Left colon (tissue), 2 donors: ENCODE measurements around the gene ASB5. TPM values are rescaled to one million over a fixed set of nuclear protein-coding genes. Genes with fewer than 3 reads are reported as not detected.
"Not testable (repeated sequence)": the region's sequence is repeated elsewhere in the genome, so short reads cannot be mapped to it uniquely, and the experiment has no call there.

ENCODE experiments used
- ATAC-seq: fragments of 200-7000 bp; cut with Tn5 transposase; one replicate; pipeline ENCODE4 v1.9.1; 2020; ENCODE audit warnings: mild to moderate bottlenecking, moderate library complexity
- DNase-seq, 2 donors: peaks; one replicate each; pipeline ENCODE4 v3.0.0-alpha.2; 2020
- intact Hi-C, 2 donors: fragments of 100-400 bp; cut with DNase I in 1 of 2; cut with micrococcal nuclease in 1 of 2; formaldehyde crosslinking; loops; one replicate each; pipeline versions ENCODE4 v1.11.2 to v1.14.0; 2022; cut with DNase I, micrococcal nuclease
- total RNA-seq, 2 donors: library from RNA; stranded (reverse); fragmentation: NEBNext Ultra II Directional; extraction: Animal tissue kit (Norgen Biotek cat#: 25700); gene quantifications; one replicate each; pipeline ENCODE4 v1.2.1, GENCODE V29; 2021
- donor health status: DM: no; HTN: no; CAD: no.
- donor health status: DM: yes; HTN: yes; CAD: no.

Gene ASB5
- total RNA-seq, 2 donors from 2014 or later: 2.1 TPM; not detected in 1

DNA sequence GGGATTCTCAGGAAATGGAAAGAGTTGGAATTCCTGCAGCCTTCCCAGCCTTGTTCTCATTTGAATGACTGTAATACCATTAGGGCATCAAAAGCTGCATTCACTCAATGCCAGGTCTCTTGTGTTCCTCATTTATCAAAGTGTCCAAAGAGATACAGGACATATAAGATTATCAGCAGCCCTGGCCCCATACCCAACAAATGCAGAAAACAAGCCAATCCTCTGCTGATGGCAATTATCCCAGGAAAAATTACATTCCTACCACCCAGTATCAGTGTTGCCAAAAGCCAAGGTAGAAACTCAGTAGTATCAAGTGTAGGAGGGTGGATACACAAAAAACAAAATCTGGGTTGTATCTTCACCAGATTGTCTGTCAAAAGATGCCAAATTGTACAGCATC is 18.5 kb upstream of the ASB5 start:
- intact Hi-C loops: no loop called here
- DNase-seq: no peak
- ATAC-seq: no peak

DNA sequence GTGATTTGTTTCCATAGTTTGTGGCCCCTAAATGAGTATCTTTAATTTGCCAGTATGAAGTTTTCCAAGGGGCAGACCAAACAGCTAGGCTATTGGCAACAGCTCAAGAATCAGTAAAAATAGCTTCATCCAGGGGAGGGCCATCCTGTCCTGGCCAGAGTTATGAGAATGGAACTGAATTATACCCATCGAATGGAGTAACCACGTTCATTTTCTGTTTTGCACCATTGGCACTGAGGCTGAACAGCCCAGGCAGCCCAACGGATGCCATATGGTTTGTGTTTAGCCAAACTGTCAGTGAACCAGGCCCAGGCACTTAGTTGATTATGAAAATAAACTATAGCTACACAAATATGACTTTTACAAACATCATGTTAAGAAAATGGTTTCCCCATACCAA is 17.7 kb upstream of the ASB5 start:
- no peak for DNase-seq
- intact Hi-C loops: no loop called here
- ATAC-seq: no peak

DNA sequence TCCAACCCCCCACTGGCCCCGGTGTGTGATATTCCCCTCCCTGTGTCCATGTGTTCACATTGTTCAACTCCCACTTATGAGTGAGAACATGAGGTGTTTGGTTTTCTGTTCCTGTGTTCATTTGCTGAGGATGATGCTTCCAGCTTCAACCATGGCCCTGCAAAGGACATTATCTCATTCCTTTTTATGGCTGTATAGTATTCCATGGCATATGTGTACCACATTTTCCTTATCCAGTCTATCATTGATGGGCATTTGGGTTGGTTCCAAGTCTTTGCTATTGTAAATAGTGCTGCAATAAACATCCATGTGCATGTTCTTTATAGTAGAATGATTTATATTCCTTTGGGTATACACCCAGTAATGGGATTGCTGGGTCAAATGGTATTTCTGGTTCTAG is 10.5 kb upstream of the ASB5 start:
- DNase-seq, intact Hi-C loops, ATAC-seq: not testable (repeated sequence)

DNA sequence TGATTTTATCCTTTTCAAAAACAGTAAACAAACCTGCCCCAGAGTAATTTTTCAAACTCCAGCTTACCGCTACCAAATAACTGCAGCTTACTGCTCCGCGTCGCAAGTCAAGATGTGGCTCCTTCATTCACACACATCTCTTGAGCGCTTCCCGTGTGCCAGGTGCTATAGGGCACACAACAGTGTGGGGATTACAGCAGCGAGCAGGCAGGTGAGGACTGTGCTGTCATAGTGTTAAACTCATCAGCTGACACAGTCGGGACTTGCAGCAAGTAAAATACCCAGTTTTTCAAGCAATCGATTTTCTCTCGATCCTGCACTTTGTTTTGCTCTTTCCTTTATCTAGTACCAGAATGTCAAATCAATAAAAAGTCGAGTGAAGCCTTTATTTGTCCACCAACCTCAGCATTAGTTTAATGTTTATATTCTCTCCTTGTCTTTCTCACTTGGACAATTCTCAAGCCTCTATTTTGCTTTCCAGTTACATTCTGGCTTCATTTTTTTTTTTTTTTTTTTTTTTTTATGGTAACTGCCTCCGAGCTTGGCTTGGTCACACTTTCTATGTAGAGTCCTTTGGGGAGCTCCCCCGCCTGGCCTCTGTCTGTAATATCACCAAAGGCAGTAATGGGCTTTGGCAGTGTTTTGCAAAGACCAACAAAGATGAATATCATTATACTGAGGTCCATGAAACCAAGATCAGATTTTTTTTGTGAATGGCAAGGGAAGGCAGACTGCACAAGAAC is 8.3 kb upstream of the ASB5 start:
- ATAC-seq (peak; percentile 80), DNase-seq (peak; percentile 36 to 56)
- intact Hi-C loops: no loop called here

DNA sequence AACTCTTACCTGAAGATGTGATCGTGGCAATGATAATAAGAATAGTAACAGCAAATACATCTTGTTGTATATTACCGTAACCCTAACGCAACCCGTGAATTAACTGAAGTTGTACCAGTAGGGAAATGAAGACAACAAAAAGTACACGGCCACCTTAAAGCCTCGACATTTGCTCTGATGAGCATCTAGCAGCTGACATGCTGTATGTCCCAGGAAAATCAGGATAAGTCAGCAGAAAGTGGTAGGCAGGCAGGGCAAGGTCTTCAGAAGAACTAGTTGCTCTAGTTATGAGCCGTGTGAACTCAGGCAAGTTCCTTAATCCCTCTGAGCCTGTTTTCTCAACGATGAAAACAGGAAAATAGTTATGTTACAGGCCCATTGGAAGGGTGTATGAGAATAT is 7.7 kb upstream of the ASB5 start:
- ATAC-seq (no peak), DNase-seq (no peak)
- intact Hi-C loops: no loop called here

DNA sequence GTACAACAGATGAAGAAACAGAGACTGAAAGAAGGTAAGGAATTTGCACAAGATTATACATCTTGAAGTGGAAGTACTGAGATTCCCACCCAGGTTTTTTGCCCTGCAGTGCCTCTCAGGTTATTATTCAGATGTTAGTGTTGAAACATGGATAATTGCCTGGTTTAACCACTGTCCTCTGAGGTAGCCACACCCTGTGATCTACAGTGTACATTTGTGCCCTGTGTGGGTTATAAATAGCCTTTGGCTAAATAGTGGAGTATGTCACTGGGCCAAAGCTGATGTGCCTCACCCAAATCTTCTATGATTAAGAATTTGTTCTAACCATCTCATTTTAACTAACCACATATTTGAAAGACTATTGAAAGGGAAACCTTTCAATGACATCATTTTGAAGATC is 5.4 kb upstream of the ASB5 start:
- DNase-seq: no peak
- peak; percentile 20 for ATAC-seq
- intact Hi-C loops: no loop called here

DNA sequence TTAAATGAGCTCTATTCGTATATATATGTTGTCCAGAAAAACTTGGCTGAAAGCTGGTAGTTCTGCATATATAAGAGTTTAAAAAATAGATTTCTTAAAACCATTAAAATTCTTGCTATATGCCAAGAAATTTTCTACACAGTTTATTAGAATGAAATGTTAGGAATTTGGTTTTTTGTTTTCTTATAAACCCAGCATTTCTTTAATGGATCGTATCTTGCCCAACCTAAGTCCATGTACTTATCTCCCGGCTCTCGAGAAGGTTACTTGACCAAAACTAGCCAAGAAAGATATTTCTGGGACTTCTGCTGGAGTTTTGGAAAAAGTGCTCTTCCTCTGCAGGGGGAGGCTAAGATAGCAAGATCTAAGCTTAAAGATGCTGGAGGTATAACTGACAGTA is 4.7 kb upstream of the ASB5 start:
- intact Hi-C loops: no loop called here
- DNase-seq: no peak
- ATAC-seq: no peak

DNA sequence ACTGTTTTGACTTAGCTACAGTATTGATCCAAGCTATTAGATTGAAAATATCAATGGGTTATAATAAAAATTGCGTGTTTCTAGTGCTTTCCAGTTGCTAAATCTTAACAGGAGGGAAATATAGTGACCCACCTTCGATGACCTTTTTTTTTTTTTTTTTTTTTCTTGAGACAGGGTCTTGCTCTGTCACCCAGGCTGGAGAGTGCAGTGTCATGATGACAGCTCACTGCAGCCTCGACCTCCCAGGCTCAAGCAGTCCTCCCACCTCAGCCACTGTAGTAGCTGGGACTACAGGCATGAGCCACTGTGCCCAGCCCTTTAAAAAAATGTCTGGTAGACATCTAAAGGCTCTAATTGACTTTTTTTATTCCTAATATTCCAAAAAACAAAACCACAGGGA is 3.8 kb upstream of the ASB5 start:
- no peak for ATAC-seq
- intact Hi-C loops: no loop called here
- DNase-seq: no peak

DNA sequence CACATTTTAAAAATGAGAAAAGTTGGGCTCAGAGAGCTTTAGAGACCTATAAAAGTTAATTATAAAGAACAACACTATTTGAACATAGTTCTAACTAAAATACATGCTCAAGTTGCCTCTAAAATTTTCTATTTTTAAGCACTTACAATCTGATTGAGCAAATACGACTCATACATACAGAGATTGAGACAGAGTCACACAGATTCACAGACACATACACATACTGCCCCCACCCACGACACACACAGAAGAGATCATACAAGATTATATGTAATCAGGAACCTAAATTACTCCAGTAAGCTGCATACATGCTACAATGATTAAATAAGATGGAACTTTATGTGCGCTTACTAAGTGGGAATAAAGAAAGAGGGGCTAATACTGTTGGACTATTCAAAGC is 2.7 kb upstream of the ASB5 start:
- ATAC-seq (no peak), DNase-seq (no peak)
- intact Hi-C loops: no loop called here

DNA sequence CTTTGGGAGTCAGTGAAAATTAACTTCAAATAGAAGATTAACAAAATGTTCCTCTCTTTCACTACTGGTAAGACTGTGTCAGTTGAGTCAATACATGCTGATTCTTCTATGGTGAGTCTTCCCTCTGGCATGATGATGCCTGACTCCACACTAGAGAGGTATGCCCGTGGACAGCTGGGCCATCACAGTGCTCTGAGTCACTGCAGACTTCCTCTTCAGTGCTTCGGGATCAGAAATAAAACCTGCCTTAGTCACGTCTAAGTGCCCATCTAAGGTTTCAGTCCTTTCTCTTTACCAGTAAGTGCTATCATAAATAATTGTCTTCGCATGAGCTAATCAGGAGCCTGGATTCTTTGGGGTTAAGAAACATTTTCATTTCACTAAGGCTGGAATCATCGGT is 1.6 kb upstream of the ASB5 start:
- intact Hi-C loops: no loop called here
- ATAC-seq (no peak), DNase-seq (no peak)

DNA sequence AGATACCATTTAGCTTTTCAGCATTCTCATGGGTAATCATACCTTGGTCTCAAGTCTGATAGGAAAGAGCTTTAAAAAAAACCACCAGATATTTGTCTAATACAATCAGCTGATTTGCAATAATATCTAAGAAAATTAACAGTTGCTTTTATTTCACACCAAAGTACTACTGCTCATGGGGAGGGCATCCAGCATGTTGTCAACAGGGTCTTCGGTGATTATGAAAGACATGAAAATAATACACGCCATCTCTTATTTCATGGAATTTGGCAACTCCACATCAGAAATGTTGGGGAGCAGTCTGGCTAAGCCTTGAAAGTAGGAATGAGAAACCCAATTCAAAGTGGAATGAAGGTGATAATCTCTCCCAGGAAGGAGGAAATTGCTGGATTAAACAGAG is 3.0 kb downstream of the ASB5 start:
- DNase-seq (no peak), ATAC-seq (no peak)
- intact Hi-C loops: no loop called here

DNA sequence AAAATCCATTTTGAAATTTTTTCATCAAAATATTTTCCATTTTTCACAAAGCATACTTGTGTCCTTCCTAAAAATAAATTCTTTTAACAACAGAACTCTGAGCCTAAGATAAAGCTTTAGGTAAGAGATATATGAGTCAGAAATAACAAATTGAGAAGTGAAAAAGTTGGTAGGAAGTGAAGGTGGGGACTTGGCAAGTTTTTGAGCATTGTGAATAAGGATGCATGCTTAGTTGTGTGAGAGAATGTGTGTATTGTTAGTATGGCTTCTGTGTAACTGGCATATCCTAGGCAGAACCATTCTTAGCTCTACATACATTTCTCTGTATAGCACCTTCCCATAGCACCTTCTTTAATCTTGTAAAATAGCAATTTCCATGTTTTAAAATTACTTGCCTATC is 6.8 kb downstream of the ASB5 start:
- ATAC-seq: no peak
- DNase-seq: no peak
- intact Hi-C loops: no loop called here

DNA sequence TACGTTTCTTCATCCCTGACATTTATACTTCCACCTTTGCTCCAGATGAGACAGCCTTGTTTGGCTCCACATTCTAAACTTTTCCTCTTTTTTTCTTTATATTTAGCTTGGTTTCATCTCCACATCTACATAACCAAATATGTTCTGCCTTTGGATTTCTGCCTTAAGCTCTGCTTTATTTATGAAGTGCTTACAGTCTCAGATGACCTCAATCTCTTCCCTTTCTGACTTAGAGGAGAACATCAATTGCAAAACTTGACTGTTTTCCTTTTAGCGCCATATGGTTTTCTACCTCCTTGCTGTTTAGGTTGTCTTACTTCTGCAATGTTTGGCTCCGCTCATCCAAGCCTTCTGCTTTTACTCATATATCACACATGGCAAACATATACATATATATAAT is 7.5 kb downstream of the ASB5 start:
- DNase-seq: no peak
- intact Hi-C loops: no loop called here
- ATAC-seq: no peak

DNA sequence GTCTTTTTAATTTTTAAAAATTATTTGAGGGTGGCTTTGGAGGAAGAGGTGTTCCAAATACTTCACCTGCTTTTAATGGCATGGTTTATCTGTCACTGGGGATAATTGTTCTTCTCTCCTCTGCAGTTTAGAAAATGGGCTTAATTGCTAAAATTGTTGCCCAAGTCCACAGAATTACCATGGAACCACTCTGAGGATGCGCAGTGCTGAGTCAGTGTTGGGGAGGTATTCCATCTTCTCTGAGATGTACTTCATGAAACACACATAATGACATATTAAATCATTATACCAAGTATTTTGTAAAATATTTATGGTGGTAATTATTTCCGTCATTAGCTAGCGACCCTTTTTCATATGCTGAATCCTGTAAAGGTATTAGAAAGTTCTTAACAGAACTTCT is 8.0 kb downstream of the ASB5 start:
- ATAC-seq (no peak), DNase-seq (no peak)
- intact Hi-C loops: no loop called here

DNA sequence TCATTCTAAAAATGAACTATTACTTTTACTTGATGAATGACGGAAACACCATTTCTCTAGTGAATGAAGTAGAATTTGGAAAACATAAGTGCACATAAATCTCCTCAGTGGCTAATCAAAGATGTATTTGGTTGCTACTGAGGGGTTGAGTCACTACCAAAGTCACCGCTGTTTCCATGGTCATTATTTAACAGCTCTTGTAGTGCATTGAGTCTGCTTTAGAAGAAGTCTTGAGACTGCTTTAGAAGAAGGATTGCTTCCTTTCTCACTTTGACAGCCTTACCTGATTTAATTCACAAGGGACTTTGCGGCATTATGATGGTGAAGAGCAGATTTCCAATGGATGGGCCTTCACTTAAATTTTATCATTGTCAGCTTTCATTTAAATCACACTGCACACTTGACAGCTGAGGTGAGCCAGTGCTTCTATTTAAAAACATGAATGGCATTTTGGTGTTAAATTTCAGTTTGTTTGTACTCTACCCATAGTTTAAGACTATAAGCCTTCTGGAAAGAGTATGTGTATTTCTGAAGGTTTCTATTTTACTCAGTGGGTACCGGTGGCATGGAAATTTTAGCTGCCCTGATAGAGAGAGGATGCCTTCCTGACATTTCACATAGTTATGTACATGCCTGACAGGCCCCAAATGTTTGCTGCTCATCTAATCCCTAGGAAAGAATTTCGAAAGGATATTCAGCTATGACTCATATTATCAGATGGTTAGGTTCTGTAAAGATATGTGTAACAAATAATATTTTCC is 9.5 kb downstream of the ASB5 start:
- intact Hi-C loops: no loop called here
- DNase-seq (no peak), ATAC-seq (no peak)

DNA sequence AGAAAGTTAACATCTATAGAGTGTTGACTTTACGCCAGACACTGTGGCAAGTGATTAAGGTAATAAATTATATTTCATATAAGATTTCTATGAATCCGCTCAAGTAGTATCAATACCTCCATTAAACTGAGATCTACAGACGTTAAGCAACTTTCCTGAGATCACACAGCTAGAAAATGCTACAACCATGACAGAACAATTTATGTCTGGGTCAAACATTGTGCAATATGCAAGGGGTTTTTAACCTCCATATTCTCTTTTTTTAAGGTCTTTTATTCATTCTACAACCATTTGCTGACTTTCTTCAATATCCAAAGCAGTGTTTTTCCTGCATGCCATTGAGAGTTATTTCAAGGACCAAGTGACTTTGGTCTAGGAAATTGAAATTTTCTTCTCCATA is 10.9 kb downstream of the ASB5 start:
- intact Hi-C loops: no loop called here
- no peak for ATAC-seq
- DNase-seq: no peak

DNA sequence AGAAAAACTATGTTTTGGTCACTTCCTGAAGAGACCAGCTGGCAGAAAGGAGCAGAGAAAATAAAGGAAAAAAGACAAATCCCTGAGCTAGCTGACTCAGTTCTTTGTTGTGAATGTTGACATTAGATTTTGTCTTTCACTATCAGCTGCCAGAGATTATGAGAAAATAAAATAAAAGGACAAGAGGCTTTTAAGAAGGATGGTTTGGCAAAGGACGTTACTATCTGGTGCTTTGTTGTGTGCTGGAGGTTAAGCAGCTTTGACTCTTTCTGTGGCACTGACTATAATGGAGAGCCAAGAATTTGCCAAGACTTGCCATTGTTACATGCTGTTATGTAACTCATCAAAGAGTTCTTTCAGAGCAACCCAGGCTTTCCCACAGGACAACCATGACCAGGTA is 12.1 kb downstream of the ASB5 start:
- ATAC-seq (no peak), DNase-seq (no peak)
- intact Hi-C loops: no loop called here

DNA sequence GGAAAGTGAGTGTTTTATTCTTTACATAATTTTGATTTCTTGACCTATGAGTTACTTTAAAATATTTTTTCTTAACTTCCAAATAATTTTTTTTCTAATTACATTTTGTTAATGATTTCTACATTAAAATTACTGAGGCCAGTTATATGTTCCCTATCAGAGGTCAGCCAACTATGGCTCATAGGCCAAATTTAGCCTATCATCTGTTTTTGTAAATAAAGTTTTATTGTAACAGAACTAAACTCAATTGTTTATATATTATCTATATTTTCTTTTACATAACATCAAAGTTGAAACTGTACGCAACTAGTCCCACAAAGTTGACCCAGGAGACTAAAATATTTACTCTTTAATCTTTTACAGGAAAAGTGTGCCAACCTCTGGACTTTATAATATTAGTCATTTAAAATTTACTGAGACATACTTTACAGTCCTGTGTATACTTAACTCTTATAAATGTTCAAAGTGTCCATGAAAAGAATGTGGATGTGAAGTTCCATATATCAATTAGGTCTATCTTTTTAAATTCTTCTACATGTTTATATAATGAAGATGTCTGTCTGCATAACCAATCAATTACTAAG is 26.2 kb downstream of the ASB5 start:
- DNase-seq (no peak), ATAC-seq (no peak)
- intact Hi-C loops: no loop called here

DNA sequence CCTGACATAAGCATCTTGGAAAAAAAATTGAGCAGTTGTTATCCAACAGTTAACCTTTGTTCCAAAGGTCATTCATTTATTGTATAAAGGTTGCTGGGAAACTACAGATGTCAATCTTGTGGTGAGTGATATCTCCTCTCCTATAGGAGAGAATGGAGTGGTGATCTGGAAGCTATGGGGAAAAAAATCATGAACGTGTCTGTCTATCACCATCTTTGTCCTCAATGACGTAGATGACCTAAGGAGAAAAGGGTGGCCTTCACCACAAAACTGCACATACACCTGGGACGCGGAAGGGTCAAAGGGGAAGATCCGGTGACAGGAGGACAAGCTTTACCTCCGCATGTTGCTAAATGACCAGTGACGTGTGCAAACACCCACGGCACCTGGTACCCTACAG is 27.3 kb downstream of the ASB5 start:
- no peak for DNase-seq
- ATAC-seq: no peak
- intact Hi-C loops: no loop called here

DNA sequence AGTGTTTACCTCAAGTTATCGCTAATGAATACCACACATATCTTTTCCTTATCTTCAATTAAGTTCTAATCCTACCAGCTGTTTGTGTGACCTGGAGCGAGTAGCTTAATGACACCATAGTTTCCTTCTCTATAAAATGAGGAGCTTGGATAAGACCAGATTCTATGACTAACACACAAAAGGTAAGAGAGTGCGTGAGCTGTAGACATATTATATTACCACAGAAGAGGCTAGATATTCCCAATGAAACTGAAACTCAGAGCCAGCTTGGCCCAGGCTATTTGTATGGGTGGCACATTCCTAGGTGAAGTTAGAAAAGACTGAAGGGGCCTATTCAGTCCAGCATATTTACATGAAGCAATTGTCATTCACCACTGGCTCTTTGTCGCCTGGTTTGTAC is 30.2 kb downstream of the ASB5 start:
- intact Hi-C loops: no loop called here
- ATAC-seq (no peak), DNase-seq (no peak)
